Activated CD4-positive, alpha-beta T cell treated with anti-CD3 and anti-CD28 coated beads, Interleukin-2, amount 50 U/mL, for 24 hours (primary cell): Measurements from ENCODE around the gene SLC26A5.
"Not testable (repeated sequence)": the region's sequence is repeated elsewhere in the genome, so short reads cannot be mapped to it uniquely, and the experiment has no call there.

Experiments
- DNase-seq, 2 donors: peaks; one replicate each; pipeline ENCODE4 v3.0.0-alpha.2; 2020; ENCODE audit warnings: low read depth in 1 of 2, low spot score in 1 of 2

The SLC26A5 gene

DNA sequence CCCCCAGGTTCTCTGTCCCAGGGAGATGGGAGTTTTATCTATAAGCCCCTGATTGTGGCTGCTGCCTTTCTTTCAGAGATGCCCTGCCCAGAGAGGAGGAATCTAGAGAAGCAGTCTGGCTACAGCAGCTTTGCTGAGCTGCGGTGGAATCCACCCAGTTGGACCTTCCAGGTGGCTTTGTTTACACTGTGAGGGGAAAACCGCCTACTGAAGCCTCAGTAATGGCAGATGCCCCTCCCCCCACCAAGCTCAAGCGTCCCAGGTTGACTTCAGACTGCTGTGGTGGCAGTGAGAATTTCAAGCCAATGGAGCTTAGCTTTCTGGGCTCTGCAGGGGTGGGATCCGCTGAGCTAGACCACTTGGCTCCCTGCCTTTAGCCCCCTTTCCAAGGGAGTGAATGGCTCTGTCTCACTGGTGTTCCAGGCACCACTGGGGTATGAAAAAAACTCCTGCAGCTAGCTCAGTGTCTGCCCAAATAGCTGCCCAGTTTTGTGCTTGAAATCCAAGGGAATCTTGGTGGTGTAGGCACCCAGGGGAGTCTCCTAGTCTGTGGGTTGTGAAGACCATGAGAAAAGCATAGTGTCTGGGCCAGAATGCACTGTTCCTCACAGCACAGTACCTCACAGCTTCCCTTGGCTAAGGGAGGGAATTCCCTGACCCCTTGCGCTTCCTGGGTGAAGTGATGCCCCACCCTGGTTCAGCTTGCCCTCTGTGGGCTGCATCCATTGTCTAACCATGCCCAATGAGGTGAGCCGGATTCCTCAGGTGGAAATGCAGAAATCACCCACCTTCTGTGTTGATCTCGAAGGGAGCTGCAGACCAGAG, 40.0 kb downstream of the SLC26A5 start:
- not testable (repeated sequence) for DNase-seq

DNA sequence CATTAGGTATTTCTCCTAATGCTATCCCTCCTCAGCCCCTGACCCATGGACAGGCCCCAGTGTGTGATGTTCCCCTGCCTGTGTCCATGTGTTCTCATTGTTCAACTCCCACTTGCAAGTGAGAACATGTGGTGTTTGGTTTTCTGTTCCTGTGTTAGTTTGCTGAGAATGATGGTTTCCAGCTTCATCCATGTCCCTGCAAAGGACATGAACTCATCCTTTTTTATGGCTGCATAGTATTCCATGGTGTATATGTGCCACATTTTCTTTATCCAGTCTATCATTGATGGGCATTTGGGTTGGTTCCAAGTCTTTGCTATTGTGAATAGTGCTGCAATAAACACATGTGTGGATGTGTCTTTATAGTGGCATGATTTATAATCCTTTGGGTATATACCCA, 46.3 kb downstream of the SLC26A5 start:
- DNase-seq: not testable (repeated sequence)

DNA sequence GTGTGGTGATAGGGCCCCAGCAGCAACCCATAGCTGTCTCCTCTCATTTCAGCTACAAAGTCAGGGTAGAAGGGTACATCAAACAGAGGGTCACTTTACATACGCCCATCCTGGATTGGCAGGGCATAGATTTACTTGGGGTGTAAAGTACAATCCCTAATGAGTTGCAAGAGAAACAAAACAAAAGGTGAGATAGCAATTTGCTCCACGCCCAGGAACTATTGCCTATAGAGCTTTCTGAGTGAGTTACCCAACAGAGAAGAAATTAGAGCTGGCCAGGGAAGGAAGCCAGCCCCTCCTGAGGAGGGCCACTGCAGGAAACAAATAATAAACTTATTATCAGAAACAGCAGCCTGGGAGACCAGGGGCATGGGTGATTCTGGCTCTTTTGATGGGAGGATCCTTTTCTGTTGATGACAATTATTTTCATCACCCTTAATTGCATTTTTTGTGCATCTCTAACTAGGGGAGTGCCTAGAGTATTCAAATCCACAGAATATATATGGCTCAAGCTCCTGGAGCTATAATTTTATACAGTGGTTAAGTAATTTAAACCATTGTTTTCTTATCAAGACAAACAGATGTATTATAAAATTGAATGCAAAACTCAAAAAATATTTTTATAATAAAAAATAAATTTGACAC, 47.4 kb downstream of the SLC26A5 start:
- no peak for DNase-seq

DNA sequence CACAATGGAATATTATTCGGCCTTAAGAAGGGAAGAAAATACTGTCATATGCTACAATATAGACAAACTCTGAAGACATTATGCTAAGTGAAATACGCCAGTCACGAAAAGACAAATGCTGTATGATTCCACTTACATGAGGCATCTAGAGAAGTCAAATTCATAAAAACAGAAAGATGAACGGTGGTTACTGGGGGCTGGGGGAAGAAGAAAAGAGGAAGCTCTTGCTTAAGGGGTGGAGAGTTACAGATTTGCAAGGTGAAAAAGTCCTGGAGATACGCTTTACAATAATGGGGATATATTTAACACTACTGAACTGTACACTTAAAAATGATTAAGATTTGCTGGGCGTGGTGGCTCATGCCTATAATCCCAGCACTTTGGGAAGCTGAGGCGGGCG, 49.5 kb downstream of the SLC26A5 start:
- no peak for DNase-seq

DNA sequence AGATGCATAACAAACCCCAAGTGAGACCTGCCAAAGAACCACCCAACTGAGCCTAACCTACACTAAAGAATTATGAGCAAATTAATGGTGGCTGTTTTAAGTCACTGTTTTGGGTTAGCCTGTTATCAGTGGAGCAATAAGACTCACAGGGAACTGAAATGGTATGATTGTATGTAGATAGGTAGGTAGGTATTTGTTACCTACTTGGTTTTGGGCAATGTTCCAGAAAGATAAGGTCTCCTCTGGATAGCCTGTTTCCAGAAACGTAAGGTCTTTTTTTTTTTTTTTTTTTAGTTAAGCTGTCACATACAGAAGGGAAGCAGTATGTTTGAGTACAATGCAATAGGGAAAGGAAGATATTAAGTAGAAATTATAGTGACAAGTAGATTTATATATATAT, 50.9 kb downstream of the SLC26A5 start:
- DNase-seq: no peak

DNA sequence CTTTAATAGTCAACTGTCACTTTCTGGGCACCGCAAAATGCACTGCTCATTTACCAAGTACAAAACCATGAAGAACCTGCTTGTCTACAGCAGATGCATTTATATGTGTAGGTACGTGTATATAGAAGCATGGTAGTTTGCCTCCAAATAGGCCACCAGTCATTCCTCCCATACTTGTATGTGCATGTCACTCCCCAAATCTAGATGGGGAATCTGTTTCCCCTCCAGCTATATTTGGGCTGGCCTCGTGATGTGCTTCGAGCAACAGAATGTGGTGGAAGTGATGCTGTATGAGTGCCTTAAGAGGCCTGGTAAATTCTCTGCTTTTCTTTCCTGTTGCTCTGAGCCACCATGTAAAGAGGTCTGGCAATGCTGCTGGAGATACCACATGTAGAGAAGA, 51.4 kb downstream of the SLC26A5 start:
- DNase-seq: no peak

DNA sequence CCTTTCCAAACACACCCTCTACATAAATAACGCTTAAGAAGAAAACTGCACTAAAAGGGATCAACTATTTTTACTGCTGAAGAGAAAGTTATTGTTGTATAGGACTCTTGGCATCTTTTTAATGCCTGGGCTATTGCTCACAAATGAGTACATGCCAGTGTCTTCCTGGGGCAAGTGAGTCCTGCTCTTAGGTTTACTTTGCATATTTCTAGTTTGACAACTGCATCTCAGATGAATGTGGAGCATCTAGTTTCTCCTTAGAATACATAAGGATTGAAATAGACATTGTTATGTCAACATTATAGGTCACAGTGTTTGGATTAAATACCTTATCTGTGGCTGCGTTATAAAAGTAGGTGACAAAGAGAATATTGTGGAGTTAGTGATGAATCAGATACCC, 54.0 kb downstream of the SLC26A5 start:
- no peak for DNase-seq

DNA sequence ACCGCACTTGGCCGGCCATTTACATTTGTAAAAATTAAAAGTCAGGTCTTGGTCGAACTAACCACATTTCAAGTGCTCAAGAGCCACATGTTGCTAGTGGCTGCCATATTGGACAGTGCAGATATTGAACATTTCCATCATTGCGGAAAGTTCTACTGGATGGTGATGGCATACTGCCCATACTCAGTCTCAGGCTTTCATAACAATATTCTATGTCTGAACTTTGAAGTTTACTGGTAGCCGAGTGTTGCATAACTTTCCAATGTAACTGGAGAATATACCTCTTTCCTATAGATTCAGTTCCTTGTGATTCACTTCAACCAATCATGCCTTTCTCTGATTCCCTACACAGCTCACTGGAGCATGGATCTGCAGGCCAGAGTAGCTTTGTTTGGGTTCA, 54.9 kb downstream of the SLC26A5 start:
- DNase-seq: no peak

DNA sequence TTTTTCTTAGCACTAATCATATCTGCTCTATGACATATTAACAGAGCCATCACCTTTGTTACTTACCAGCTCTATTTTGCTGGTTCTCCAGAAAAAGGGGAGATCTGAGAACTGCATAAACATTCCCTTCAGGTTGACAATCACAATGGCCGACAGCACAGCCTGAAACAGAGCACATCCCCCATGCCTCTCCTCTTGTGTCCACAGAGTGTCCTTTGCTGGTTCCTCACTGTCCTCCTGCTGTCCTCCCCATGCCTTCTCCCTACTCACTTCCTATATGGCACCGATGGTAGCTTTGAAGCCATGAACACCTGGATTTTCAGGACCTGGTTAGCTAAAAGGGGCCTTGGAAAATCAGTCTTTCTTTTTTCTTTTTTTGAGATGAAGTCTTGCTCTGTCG, 56.7 kb downstream of the SLC26A5 start:
- no peak for DNase-seq

DNA sequence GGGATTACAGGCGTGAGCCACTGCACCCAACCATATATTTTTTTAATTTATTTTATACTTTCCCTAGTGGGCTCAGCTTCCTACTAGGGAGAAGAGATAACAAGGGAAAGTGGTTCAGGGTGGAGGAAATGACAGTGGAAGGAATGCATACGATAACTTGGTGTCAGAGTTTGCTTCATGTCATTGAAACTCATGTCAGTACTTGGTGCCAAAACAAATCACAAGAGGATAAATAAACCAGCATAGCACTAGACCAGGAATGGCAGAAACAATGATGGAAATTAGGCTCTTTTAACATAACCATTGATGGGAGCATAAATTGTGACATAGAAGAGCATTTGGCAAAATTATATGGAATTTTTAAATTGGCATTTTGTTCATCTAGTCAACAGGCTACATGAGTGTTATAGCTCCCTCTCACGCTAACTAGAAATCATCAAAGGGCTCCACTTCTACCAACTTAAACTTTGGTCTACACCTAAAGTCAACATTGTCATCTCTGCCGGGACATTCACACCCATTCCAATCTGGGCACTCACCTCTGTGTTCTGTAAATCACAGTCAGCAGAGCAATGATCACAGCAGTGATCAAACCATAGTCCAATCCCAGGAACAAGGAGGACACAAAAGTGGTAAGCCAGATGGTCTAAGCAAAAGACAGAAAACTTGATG, 57.4 kb downstream of the SLC26A5 start:
- no peak for DNase-seq

DNA sequence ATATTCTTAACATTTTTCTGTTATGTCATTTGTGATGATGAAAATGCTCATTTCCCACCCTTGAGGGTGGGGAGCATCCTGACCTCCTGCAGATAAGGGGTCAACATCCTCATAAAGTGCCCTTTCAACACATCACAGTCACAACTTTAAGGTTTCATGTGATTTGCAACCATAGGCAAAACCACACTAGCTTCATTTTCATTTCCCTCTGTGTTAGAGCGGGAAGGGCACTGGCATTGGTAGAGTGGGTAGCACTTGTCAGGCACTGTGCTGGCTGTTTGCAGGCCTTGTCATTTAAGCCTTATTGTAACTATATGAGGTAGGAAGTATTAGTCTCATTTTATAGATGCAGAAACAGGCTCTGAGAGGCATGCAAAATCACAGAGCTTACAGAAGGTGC, 58.8 kb downstream of the SLC26A5 start:
- DNase-seq: no peak

DNA sequence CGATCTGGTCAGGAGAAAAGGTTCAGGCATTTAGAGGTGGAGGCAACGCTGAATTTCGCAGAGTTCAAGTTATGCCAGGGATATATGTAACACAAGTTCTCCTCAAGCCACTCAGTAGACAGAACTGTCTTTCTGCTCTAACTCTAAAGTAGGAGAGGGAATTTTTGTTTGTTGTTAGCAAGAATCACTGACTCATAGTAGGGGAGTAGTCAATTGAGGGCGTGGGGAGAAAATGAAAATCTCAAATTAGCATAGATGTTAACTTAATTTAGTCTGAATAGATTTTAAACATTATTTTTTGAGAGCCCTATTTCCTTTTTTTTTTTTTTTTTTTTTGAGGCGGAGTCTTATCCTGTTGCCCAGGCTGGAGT, 64.0 kb downstream of the SLC26A5 start:
- no peak for DNase-seq

DNA sequence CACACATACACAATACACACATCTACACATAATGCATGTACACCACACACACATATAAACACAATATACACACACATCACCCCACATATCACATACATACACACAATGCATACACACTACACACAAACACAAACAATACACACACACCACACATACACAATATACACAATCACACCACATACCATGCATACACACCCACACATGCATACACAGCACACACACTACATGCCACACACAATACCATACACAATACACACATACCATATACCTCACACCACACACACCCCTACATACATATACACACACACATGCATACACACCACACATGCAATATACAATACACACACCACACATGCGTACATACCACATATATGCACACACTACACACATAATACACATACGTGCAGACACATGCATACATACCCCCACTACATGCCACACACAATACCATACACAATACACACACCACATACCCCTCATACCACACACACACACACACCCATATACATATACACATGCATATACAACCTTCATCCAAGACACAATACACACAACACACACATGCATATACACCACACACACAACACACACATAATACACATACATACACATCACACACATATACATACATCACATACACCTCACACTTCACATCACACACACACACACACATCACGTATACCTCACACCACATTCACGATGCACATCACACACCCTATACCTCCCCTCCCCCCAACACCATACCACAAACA, 64.6 kb downstream of the SLC26A5 start:
- DNase-seq: no peak

DNA sequence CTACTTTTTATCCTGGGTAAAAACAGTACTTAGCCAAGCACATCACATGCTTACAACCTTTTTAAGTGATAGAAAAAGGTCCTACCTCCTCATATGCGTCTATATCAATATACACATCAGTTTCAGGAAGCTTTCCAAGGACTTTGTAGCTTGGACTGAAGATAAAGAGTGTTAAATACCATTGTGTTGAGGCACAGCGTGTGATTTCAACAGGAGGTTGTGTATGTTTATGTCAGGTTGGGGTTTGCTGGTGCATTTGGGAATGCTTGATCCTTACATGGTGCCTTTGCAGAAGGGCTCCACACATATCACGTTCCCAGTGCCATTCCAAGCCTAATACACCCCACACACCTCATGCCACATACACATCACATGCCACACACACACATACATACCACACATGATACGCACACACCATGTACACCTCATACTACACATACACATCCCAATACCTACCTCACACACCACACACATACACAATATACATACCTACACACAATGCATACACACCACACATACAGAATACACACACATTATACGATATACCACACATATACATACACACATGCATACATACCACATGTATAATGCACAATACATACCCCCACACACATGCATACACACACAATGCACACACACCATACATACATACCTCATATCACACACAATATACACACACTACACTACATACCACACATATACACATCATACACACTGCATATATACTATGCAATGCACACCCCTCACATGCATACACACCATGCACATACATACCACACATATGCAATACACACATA, 65.4 kb downstream of the SLC26A5 start:
- DNase-seq: no peak

DNA sequence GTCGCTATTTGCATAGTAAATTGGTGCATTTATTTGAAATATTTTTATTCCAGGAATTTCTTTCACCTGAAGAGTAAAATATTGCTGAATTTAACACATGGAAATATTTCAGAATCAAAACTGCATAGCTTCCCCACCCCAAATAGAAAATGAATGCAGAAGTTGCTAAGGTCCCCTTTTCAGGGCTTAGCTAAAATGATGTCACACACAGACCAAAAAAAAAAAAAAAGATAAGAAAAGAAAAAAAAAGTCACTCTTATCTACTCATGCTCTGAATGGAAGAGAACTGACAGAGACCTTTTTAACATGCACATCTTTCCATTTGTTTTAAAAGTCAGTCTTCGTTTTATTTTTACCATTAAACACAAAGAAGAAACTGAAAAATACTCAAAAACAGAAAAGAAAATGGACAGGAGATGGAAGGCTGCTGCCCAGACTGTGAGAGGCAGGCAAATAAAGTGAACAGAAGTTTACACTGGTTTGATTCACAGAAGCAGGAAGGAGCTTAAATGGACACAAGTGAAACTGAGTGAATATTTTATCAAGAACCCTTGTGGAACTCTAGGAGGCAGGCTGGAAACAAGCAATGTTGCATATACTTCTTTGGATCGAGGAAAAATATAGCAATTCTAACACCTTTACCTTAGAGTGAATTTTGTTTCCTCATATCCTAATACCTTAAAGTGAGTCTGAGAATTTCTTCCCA, 66.6 kb downstream of the SLC26A5 start:
- no peak for DNase-seq

DNA sequence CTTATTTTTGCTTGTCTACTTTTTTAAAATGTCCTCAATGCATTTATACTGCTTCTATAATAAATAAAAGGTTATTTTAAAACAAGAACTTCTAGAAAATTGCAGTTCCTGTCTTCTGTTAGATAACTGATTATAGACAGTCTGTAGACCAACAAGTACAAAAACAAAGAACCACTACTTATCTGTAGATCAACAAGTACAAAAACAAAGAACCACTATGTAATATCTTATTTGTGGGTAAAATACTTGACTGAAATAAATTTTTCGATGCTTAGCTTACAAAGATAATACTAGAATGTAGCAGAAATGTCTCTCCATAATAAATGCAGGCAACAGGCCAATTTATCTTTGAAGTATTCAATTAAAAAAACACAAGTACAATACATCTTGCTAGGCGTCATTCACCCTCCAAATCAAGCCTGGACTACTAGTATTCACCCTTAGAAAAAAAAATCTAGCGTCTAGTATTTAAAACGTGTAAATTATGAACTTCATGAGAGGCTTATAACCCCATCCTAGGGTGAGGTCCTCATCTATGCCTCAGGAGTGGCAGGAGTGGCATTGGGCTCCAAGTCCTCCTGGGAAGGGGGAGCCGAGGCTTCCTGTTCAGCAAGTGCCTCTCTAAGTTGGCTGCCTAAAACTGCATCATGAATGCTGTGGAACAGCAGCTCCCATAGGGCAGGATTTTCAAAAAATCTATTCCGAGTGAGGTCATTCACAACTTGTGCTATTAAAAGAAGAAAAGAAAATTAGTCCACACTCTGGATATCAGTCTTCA, 72.0 kb downstream of the SLC26A5 start:
- no peak for DNase-seq

DNA sequence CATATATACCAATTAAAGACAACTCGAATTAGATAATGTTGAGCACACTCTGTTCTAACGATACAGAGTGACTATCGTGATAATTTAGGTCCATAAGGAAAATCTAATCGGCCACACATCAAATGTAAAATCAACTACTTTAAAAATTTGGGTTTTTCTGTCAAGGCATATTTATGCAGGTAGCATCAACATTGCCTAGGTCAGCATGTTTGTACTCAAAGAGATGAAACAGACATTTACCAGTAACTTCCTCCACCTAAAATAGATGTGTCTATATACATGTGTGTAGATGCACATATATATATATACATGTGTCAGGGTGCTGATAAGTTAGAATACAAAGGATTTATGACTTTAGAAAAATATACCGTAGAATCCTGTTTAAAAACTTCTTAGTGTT, 76.6 kb downstream of the SLC26A5 start:
- no peak for DNase-seq

DNA sequence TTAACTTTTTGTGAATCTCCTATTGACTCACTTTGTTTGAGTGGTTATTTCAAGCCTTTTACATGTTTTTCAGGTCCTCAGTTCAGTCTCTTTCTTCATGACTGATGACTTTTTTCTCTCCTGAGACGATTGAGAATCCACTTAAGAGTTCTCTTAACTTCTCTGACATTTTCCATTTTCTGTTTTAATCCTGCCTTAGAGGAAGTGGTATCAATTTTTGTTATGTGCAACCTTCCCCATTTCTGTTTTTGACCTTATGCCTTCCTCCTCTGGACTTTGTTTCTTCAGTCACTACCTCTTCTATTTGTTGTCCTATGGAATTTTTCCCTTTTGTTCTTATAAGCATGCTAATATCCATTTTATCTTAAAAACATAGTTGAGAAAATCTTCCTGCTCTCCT, 96.2 kb downstream of the SLC26A5 start:
- DNase-seq: no peak

DNA sequence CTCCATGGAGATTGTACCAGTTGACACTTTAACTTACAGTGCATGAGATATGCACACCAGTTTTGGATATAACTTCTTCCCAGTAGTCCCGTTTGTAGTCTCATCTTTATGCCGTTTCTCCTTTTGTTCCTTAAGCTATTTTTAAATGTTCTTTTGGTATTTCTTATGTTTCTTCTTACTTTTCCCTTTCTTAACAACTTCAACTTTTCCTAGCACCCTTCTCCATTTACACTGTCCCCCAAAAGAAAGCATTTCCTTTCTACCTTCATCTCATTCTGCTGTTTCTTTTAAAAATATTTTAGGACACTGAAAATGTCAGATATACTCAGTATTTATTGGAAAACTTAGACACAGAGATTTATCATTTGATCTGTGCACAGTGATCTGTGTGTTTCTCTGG, 97.0 kb downstream of the SLC26A5 start:
- no peak for DNase-seq
